GM12874 (cell line): Measurements from ENCODE around the gene KRT17.

ENCODE experiments used
- CTCF ChIP-seq: IDR thresholded peaks from 2 replicates; pipeline ENCODE4 v1.5.1; 2011; ENCODE audit warnings: low read depth, mild to moderate bottlenecking, control low read depth, low read length, moderate library complexity; ENCODE audit not compliant: insufficient read depth

Gene KRT17

GRCh38 chr17:41635121-41636097 lies 11.0 kb upstream of the KRT17 start:
- no peak for TF ChIP-seq CTCF

DNA sequence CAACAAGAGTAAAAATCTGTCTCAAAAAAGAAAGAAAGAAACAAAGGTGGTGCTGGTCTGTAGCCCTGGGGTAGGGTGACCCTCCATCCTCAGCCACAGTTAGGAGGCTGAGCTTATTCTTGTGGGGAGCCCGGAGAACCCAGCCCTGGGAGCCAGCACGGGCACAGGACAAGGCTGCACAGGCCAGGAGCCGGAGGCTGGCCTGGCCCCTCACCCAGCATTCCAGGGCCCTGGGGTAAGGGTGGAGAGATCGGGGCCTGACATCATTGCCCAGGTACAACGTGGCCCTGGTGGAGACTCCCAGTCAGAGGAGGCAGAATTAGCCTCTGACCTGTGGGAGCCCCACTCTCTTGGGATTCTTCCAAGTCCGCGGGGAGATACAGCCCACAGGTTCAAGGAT lies 10.3 kb upstream of the KRT17 start:
- no peak for TF ChIP-seq CTCF

DNA sequence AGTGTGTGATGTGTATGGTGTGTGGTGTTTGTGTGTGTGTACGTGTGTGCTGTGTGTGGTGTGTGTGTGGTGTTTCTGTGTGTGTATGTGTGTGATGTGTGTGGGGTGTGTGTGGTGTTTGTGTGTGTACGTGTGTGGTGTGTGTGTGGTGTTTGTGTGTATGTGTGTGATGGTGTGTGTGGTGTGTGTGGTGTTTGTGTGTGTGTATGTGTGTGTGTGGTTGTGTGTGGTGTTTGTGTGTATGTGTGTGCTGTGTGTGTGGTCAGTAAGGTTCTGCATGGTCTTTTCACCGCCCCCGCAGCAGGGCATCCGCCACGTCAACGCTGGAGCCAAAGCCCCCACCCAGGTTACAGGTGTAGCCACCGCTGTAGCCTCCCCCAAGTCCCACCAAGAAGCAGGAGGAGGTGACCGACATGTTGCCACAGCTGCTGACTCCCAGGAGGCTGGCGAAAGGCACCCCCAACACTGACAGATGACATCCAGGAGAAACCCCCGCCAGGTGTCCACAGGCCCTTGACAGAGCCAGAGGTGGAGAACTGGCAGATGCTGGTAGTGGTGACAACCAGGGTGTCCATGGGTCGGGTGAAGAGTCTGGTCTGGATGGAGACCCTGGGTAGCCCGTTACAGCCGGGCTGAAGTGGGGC lies 9.3 kb upstream of the KRT17 start:
- no peak for TF ChIP-seq CTCF

DNA sequence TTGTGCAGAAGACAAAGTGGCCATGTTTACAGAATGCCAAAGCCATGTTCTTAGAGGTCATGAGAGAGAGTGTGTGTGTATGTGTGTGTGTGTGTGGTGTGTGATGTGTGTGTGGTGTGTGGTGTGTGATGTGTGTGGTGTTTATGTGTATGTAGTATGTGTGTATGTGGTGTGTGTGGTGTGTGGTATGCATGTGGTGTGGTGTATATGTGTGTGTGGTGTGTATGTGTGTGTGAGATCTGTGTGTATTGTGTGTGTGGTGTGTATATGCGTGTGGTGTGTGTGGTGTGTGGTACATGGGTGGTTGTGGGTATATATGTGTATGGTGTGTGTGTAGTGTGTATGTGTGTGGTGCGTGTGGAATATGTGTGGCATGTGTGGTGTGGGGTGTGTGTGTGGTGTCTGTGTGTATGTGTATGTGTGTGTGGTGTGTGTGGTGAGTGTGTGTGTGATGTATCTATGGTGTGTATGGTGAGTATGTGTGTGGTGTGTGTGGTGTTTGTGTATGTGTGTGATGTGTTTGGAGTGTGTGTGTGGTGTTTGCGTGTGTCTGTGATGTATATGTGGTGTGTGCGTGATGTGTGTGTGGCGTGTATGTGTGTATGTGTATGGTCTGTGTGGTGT lies 8.2 kb upstream of the KRT17 start:
- no peak for TF ChIP-seq CTCF

DNA sequence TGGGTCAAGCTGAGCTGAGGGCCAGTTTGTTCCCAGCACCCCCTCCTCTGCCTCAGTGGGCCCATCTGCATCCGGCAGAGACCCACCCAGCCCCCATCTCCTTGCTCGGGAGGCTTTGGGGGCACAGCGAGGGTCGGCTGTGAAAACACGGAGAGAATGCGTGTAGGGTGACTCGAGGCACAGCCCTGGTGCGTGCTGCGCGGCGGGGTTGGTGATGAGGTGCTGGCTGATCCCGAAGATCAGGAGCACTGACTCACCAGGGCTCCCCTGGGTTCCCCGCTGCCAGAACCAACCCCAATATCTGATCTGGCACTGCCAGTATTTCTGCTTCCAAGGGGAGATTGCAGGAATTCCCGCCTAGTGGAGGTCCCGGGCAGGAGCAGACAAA lies 7.5 kb upstream of the KRT17 start:
- TF ChIP-seq CTCF: no peak

DNA sequence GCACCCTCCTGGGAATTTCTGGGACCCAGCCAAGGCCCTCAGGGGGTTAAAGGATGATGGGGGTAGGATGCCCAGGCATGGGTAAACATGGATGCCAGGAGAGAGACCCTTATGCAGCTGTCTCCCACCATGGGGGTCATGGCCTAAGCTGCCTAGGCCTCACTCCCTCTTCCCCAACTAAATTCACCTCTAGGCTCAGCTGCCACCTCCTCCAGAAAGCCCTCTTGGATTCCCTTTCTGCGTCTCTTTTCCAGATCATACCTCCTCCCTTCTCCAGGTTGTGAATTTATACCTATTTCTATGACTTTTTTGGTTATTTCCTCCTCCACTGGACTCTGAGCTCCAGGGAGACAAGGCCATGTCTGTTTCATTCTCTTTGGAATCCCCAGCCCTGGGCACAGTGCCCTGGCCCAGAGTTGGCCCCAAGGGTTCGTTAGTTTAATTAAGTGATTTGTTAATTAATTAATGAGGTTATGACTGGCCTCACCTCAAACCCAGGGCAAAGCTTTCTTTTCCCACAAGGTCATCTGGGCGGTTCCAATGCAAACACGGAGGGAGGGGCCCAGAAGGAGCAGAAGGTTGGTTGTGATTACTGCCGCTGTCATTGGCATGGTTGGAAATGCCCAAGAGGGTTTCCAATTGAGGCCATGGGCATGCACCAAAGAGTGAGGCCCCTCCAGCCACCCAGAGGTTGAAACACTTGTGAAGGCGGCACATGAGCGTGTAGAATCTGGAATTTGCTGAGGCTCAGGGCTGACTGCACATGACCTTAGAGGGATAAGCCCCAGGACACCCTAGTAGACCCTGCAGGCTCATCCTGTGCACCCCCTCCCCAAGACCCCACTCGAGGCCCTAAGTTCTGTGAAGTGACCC lies 6.9 kb upstream of the KRT17 start:
- TF ChIP-seq CTCF: no peak
